GM19351 (cell line): ENCODE measurements around the gene PRUNE1.

Experiments used
- ATAC-seq: cut with Tn5 transposase; IDR thresholded peaks from one replicate; pipeline ENCODE4 v1.9.1; 2021; ENCODE audit warnings: mild to moderate bottlenecking, moderate library complexity; ENCODE audit not compliant: unreplicated experiment

Gene PRUNE1

GRCh38 chr1:150976879-150977694, 31.2 kb upstream of the PRUNE1 start:
- ATAC-seq, result no peak

GRCh38 chr1:150979092-150980056, 28.9 kb upstream of the PRUNE1 start:
- ATAC-seq, result peak; percentile 53

- ATAC-seq, result no peak
These were observed 27.0 kb upstream of the PRUNE1 start for GRCh38 chr1:150981177-150981804.

- ATAC-seq, result no peak
These were observed 26.2 kb upstream of the PRUNE1 start, which contains the start of gene ANXA9 for GRCh38 chr1:150981805-150982712. TSS of gene ANXA9 (plus strand) at chr1:150982292. CDS start at chr1:150983106, 814 bp downstream.

GRCh38 chr1:150985179-150985825, 22.9 kb upstream of the PRUNE1 start:
- ATAC-seq, result no peak

DNA sequence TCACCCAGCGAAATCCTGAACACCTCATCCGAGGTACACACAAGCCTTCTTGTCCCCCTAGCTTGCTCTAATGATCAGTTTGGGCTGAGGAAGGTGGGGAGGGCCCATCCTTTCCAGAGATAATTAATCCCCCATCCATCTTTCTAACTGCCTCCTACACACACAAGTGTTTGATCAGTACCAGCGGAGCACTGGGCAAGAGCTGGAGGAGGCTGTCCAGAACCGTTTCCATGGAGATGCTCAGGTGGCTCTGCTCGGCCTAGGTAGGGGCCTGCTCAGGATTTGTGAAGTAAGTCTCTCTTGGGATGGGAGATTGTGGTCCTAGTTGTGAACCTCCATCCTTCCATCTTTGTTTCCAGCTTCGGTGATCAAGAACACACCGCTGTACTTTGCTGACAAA, 20.3 kb upstream of the PRUNE1 start:
- no peak for ATAC-seq

DNA sequence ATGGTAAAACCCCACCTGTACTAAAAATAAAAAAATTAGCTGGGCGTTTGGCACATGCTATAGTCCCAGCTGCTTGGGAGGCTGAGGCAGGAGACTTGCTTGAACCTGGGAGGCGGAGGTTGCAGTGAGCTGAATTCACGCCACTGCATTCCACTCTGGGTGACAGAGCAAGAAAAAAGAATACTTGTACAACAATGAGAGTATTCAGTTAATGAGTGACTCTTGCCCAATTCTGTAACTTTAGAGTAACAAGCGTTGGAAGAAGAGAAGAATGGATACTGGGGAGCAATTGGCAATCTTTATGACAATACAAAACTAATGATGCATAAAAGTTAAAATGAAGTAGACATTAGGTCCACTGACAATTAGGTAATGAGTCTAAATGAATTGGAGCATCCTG, 15.6 kb upstream of the PRUNE1 start:
- no peak for ATAC-seq

- no peak for ATAC-seq
These were observed 14.0 kb upstream of the PRUNE1 start for GRCh38 chr1:150994248-150994647.

DNA sequence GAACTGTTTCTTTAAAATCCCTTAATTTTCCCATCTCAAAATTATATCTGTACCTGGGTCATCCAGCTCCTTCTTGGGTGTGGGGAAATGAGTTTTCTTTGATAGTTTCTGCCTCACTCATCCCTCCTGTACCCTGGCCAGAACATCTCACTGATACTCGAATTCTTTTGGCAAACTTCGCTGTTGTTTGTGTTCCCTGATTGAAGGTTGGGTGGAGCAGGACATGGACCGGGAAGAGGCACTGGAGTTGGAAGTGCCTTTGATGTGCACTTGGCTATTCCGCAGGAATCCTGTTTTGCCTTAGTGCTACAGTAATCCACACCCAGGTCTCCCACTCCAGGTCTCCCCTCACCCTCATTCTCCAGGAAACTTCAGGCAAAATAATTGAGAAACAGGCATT, 12.8 kb upstream of the PRUNE1 start:
- ATAC-seq, result no peak

GRCh38 chr1:150995896-150996295, 12.4 kb upstream of the PRUNE1 start:
- ATAC-seq, result no peak

GRCh38 chr1:150997126-150997872, 10.9 kb upstream of the PRUNE1 start:
- no peak for ATAC-seq

DNA sequence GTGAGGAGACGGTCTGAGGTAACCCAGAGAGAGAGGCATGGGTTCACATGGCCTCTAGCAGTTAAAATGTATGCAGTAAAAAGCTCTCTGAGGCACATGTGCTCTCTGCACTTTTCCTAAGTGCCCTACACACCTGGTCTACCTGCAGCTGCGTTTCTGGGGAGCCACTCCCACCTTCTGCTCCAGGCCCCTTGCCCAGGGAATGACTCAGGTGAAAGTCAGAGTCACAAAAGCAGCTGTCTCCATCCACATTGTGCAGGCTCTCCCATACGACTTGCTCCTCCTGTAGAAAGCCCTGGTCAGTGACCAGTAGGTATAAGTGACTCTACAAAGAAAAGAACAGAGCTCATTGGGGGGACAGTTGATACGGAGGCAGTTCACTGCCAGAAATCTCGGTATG, 10.3 kb upstream of the PRUNE1 start:
- no peak for ATAC-seq

GRCh38 chr1:150999051-150999674, 9.1 kb upstream of the PRUNE1 start:
- no peak for ATAC-seq

DNA sequence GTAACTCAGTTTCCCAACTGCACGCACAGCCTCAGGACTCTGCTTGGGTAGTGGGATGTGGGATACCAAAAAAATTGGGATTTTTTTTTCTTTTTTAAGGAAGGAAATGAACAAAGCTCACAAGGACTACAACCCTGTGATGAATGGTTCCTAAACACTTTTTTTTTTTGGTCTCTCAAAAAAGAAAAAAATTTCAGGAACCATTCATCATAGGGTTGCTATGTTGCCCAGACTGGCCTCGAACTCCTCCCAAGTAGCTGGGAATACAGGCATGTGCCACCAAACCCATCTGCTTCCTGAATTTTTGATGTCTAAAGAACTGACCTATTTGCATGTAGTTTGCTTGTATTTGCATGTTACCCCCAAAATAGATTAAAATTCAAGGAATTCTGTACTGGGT, 8.3 kb upstream of the PRUNE1 start:
- no peak for ATAC-seq

GRCh38 chr1:151000408-151000807, 7.8 kb upstream of the PRUNE1 start:
- ATAC-seq, result no peak

DNA sequence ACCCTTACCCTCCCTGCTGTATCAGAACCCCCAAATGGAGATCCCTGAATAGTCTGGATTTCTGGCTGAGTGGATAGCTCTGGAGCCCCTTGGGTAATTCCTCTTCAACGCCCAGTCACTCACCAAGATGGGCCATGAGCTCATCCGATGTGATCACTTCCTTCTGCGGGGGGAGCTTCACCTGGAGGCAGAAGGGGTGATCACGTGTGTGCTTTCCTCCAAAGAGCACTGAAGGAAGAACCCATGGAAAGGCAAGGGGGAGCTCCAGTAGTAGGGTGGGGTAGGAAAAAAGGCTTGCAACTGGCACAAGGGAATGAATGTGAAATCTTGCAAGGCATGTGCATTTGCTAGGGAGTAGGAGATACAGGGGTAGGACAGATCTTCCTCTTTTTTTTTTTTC, 6.6 kb upstream of the PRUNE1 start:
- no peak for ATAC-seq

DNA sequence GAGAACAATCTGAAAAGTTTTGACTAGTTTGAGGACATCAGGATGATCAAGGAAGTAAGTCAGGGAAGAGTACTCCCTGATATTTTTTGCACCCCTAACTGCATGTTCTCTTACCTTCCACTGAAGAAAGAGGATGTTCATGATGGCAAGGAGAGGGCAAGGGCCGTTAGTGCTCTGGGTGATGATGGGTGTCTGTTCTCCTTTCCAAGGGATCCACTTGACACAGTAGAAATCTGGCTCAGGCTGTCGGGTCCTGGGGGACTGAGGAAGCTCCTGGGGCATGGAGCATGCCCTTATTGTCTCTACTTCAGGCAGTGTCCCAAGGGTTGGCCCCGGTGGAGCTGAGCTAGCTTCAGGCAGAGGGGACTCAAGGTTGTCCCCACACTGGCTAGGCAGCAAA, 6.2 kb upstream of the PRUNE1 start:
- ATAC-seq, result no peak

DNA sequence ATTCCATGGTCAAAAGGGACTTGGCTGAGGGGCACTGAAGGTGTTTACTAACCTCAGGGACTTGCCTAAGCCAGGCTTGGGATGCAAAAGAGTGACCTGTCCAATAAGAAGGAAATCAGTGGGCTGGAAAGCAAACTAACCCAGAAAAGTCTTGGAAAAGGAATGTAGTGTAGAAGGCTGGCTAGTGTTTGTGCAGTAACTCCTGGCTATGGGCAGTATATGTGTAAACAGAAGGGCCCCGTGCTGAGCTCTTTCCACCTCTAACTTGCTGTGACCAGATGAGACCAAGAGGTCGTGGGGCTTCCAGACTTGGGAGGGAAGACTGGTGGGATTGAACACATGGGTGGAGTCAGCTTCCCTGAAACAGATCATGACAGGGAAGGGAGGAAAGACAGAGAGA, 5.6 kb upstream of the PRUNE1 start:
- no peak for ATAC-seq

DNA sequence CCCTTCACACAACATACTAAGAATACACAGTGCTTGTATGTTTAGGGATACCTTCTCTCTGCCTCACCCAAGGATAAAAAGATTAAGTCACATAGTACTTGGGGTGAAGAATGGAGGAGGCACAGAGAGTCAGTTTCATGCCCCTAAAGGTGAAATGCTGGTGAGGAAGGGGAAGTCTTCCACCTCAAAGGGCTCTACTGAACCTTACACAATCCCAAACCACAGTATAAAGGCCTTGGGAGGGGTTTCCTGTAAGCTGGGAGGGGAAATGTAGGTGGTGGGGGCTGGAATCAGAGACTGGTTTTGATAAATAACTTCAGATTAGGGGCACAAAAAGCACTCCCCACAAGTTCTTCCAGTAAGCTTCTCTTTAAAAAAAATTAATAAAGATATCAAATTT, 5.1 kb upstream of the PRUNE1 start:
- no peak for ATAC-seq
